Measurements from ENCODE around the gene SERPINA12. TPM values are rescaled to one million over a fixed set of nuclear protein-coding genes. Genes with fewer than 3 reads are reported as not detected.

Gene SERPINA12
- total RNA-seq, result not detected
- long read RNA-seq, result 0 reads

GRCh38 chr14:94509356-94509755 is at the start of gene SERPINA12:
Gene SERPINA12, minus strand, starts transcription at chr14:94509469. Its CDS starts 11,072 bp downstream, at chr14:94498397.
- no peaks in the 10 kb centered on the region for H3K9me3 ChIP-seq
- ATAC-seq (no peak), DNase-seq (no peak)
- intact Hi-C loops (cut with DNase I), result no loop called here
- H3K36me3 ChIP-seq, result no peaks in the 10 kb centered on the region
- no peak for TF ChIP-seq CTCF (IDR thresholded peaks at IDR 0.05)
- peaks cover 6% of the 10 kb centered on the region for H3K27me3 ChIP-seq
- no peak within 1 kb of the TSS for H3K4me3 ChIP-seq
- H3K27ac ChIP-seq, result no peak within 1 kb of the TSS
- no peaks in the 10 kb centered on the region for H3K4me1 ChIP-seq

GRCh38 chr14:94558842-94559241 is 49.6 kb upstream of the SERPINA12 start:
- Histone ChIP-seq H3K9me3 (peaks cover 4% of the 10 kb centered on the region), H3K4me3 (no peak overlapping the region), H3K27me3 (peaks cover 11% of the 10 kb centered on the region), H3K4me1 (no peaks in the 10 kb centered on the region), H3K27ac (no peak overlapping the region), H3K36me3 (no peaks in the 10 kb centered on the region)
- TF ChIP-seq CTCF (IDR thresholded peaks at IDR 0.05), result no peak
- ATAC-seq, result no peak
- no peak for DNase-seq
- intact Hi-C loops (cut with DNase I), result no loop called here

- intact Hi-C loops (cut with DNase I), result no loop called here
- DNase-seq (no peak), ATAC-seq (no peak)
- Histone ChIP-seq H3K27me3 (peaks cover 11% of the 10 kb centered on the region), H3K36me3 (no peaks in the 10 kb centered on the region), H3K9me3 (peaks cover 4% of the 10 kb centered on the region), H3K27ac (no peak overlapping the region), H3K4me1 (no peaks in the 10 kb centered on the region), H3K4me3 (no peak overlapping the region)
- no peak for TF ChIP-seq CTCF (IDR thresholded peaks at IDR 0.05)
Observed at GRCh38 chr14:94557327-94557726, 48.1 kb upstream of the SERPINA12 start.

- H3K27ac ChIP-seq, result no peak overlapping the region
- H3K36me3 ChIP-seq, result no peaks in the 10 kb centered on the region
- no peaks in the 10 kb centered on the region for H3K4me1 ChIP-seq
- DNase-seq, result no peak
- H3K27me3 ChIP-seq, result peaks cover 11% of the 10 kb centered on the region
- peaks cover 4% of the 10 kb centered on the region for H3K9me3 ChIP-seq
- H3K4me3 ChIP-seq, result no peak overlapping the region
- no peak for TF ChIP-seq CTCF (IDR thresholded peaks at IDR 0.05)
- intact Hi-C loops (cut with DNase I), result no loop called here
- ATAC-seq, result no peak
Observed at GRCh38 chr14:94555991-94556390, 46.7 kb upstream of the SERPINA12 start.

GRCh38 chr14:94550041-94550440 is 40.8 kb upstream of the SERPINA12 start:
- no peak overlapping the region for H3K4me3 ChIP-seq
- no peak for TF ChIP-seq CTCF (IDR thresholded peaks at IDR 0.05)
- intact Hi-C loops (cut with DNase I), result no loop called here
- H3K27me3 ChIP-seq, result peaks cover 11% of the 10 kb centered on the region
- ATAC-seq, result no peak
- DNase-seq, result no peak
- H3K27ac ChIP-seq, result no peak overlapping the region
- H3K9me3 ChIP-seq, result peaks cover 4% of the 10 kb centered on the region
- no peaks in the 10 kb centered on the region for H3K4me1 ChIP-seq
- no peaks in the 10 kb centered on the region for H3K36me3 ChIP-seq
